ENCODE measurements around the gene ARMC7. TPM values are rescaled to one million over a fixed set of nuclear protein-coding genes. Genes with fewer than 3 reads are reported as not detected.
"Not testable (repeated sequence)": the region's sequence is repeated elsewhere in the genome, so short reads cannot be mapped to it uniquely, and the experiment has no call there.

Gene ARMC7
- total RNA-seq, 1 experiment from 2014 or later: 19.2 TPM

- intact Hi-C loops (cut with micrococcal nuclease; ENCODE audit: unreplicated experiment): loop anchor here (1.0 kb wide), 1 partner anchor 41 kb away; no protein-coding TSS in a partner anchor
- H3K9me3 ChIP-seq (ENCODE audit: insufficient read depth, low read depth): no peaks in the 10 kb centered on the region
- H3K79me2 ChIP-seq (ENCODE audit: low read depth): no peaks in the 10 kb centered on the region
- DNase-seq: no peak
- H3F3A ChIP-seq (ENCODE audit: insufficient read depth, low read depth): peaks cover 6% of the 10 kb centered on the region; the same call in 1 of the 2 replicates
- no peak overlapping the region for H3K27ac ChIP-seq
- no peak overlapping the region for H3K4me2 ChIP-seq
- CTCF ChIA-PET: interaction anchor here (0.6 to 1.3 kb wide), 7 partner anchors 40 to 137 kb away, joined by 3 to 6 read pairs (median 3); partner anchors contain the start of gene ARMC7
- no peaks in the 10 kb centered on the region for H3K9me2 ChIP-seq (ENCODE audit: insufficient read depth)
- H3K4me3 ChIP-seq: no peak overlapping the region
- H3K4me1 ChIP-seq (replicated peaks; ENCODE audit: insufficient read depth): no peaks in the 10 kb centered on the region
- no TSS peak for BruUV-seq (replicated peaks)
- POLR2A ChIA-PET (ENCODE audit: unreplicated experiment): interaction anchor here (0.6 to 1.0 kb wide), 2 partner anchors 19 to 36 kb away, joined by 5 to 9 read pairs; partner anchors contain the start of gene SLC16A5
- H3K27me3 ChIP-seq (ENCODE audit: insufficient read depth, low read depth): no peaks in the 10 kb centered on the region
- no peak overlapping the region for H2AFZ ChIP-seq
- H3K36me3 ChIP-seq (ENCODE audit: low read depth): no peaks in the 10 kb centered on the region
- TF ChIP-seq CTCF (conservative IDR thresholded peaks at IDR 0.05) (peak; percentile 65), EZH2 (IDR thresholded peaks at IDR 0.05; ENCODE audit: low read depth) (no peak)
- H4K20me1 ChIP-seq (ENCODE audit: insufficient read depth): no peaks in the 10 kb centered on the region
Measured at GRCh38 chr17:75069783-75070182, 40.0 kb upstream of the ARMC7 start.

- H3K27me3 ChIP-seq (ENCODE audit: insufficient read depth, low read depth); DNase-seq; H3K4me1 ChIP-seq (replicated peaks; ENCODE audit: insufficient read depth); H3K27ac ChIP-seq; H3K9me3 ChIP-seq (ENCODE audit: insufficient read depth, low read depth); H3K4me3 ChIP-seq; H3K36me3 ChIP-seq (ENCODE audit: low read depth); H2AFZ ChIP-seq; BruUV-seq (replicated peaks); H3K4me2 ChIP-seq; H3K79me2 ChIP-seq (ENCODE audit: low read depth); intact Hi-C loops (cut with micrococcal nuclease; ENCODE audit: unreplicated experiment); H3K9me2 ChIP-seq (ENCODE audit: insufficient read depth); H4K20me1 ChIP-seq (ENCODE audit: insufficient read depth): not testable (repeated sequence)
- POLR2A ChIA-PET (ENCODE audit: unreplicated experiment): interaction anchor here (0.6 kb wide), 1 partner anchor 27 kb away, joined by 4 read pairs; no protein-coding TSS in a partner anchor
- CTCF ChIA-PET: interaction anchor here (0.6 kb wide), 1 partner anchor 162 kb away, joined by 8 read pairs; no protein-coding TSS in a partner anchor
- H3F3A ChIP-seq (ENCODE audit: insufficient read depth, low read depth): peaks cover 12% of the 10 kb centered on the region; the same call in 1 of the 2 replicates
Measured at GRCh38 chr17:75071478-75072271, 38.1 kb upstream of the ARMC7 start.

GRCh38 chr17:75072909-75073308 lies 36.9 kb upstream of the ARMC7 start:
- CTCF ChIA-PET: interaction anchor here (0.6 kb wide), 1 partner anchor 77 kb away, joined by 3 read pairs; no protein-coding TSS in a partner anchor
- H3K9me3 ChIP-seq (ENCODE audit: insufficient read depth, low read depth); H3K79me2 ChIP-seq (ENCODE audit: low read depth); H3K27ac ChIP-seq; intact Hi-C loops (cut with micrococcal nuclease; ENCODE audit: unreplicated experiment); H3K36me3 ChIP-seq (ENCODE audit: low read depth); H3K27me3 ChIP-seq (ENCODE audit: insufficient read depth, low read depth); H3K4me1 ChIP-seq (replicated peaks; ENCODE audit: insufficient read depth); H2AFZ ChIP-seq; H3K4me2 ChIP-seq; H4K20me1 ChIP-seq (ENCODE audit: insufficient read depth); DNase-seq; H3K4me3 ChIP-seq; H3K9me2 ChIP-seq (ENCODE audit: insufficient read depth); BruUV-seq (replicated peaks): not testable (repeated sequence)
- POLR2A ChIA-PET (ENCODE audit: unreplicated experiment): interaction anchor here (0.6 kb wide), 1 partner anchor 58 kb away, joined by 3 read pairs; the partner anchor contains the start of gene NT5C
- peaks cover 14% of the 10 kb centered on the region; the same call in 1 of the 2 replicates for H3F3A ChIP-seq (ENCODE audit: insufficient read depth, low read depth)

- ChIA-PET POLR2A (ENCODE audit: unreplicated experiment) (interaction anchor here (0.6 kb wide), 2 partner anchors 14 to 58 kb away, joined by 3 to 5 read pairs; partner anchors contain the start of gene NT5C), CTCF (interaction anchor here (0.6 kb wide), 2 partner anchors 53 to 509 kb away, joined by 3 to 4 read pairs; no protein-coding TSS in a partner anchor)
- TF ChIP-seq EZH2 (IDR thresholded peaks at IDR 0.05; ENCODE audit: low read depth) (no peak), CTCF (conservative IDR thresholded peaks at IDR 0.05) (no peak)
- H3K9me2 ChIP-seq (ENCODE audit: insufficient read depth): no peaks in the 10 kb centered on the region
- DNase-seq: no peak
- H2AFZ ChIP-seq: no peak overlapping the region
- intact Hi-C loops (cut with micrococcal nuclease; ENCODE audit: unreplicated experiment): no loop called here
- BruUV-seq (replicated peaks): no TSS peak
- H3K27ac ChIP-seq: no peak overlapping the region
- no peaks in the 10 kb centered on the region for H3K79me2 ChIP-seq (ENCODE audit: low read depth)
- no peak overlapping the region for H3K4me3 ChIP-seq
- H4K20me1 ChIP-seq (ENCODE audit: insufficient read depth): no peaks in the 10 kb centered on the region
- H3K9me3 ChIP-seq (ENCODE audit: insufficient read depth, low read depth): no peaks in the 10 kb centered on the region
- no peak overlapping the region for H3K4me2 ChIP-seq
- no peaks in the 10 kb centered on the region for H3K36me3 ChIP-seq (ENCODE audit: low read depth)
- H3F3A ChIP-seq (ENCODE audit: insufficient read depth, low read depth): peaks cover 21% of the 10 kb centered on the region; the same call in 1 of the 2 replicates
- peaks cover 11% of the 10 kb centered on the region for H3K4me1 ChIP-seq (replicated peaks; ENCODE audit: insufficient read depth)
- H3K27me3 ChIP-seq (ENCODE audit: insufficient read depth, low read depth): no peaks in the 10 kb centered on the region
Measured at GRCh38 chr17:75073618-75074047, 36.1 kb upstream of the ARMC7 start.
